C1 segment of cervical spinal cord (tissue), 14 donors: ENCODE results near the gene POLQ.
"Not testable (repeated sequence)": the region's sequence is repeated elsewhere in the genome, so short reads cannot be mapped to it uniquely, and the experiment has no call there.

Experiments used
- DNase-seq, 14 donors: peaks; one replicate each; lab custom pipeline; 2025; lab: John Stamatoyannopoulos, UW

POLQ gene

GRCh38 chr3:121545574-121546455, at the start of gene POLQ:
TSS of gene POLQ (minus strand) at chr3:121545988. CDS start at chr3:121545877, 111 bp downstream.
- DNase-seq, result peak in 13 of 14 donors; percentile 30 to 89 (median 80)

- DNase-seq, result no peak
Observed at GRCh38 chr3:121594850-121595249, 49.1 kb upstream of the POLQ start.

GRCh38 chr3:121593806-121594205, 48.0 kb upstream of the POLQ start:
- not testable (repeated sequence) for DNase-seq

- DNase-seq, result no peak
Observed at GRCh38 chr3:121592856-121593702, 47.3 kb upstream of the POLQ start, which contains the start of gene FBXO40. TSS of gene FBXO40 (plus strand) at chr3:121593379. CDS start at chr3:121620576, 27,197 bp downstream.

GRCh38 chr3:121584418-121584817, 38.6 kb upstream of the POLQ start:
- no peak for DNase-seq

GRCh38 chr3:121581691-121582090, 35.9 kb upstream of the POLQ start:
- DNase-seq, result no peak

- no peak for DNase-seq
Observed at GRCh38 chr3:121574449-121574848, 28.7 kb upstream of the POLQ start.

GRCh38 chr3:121567649-121568048, 21.9 kb upstream of the POLQ start, which contains the start of gene ARGFX:
TSS of gene ARGFX (plus strand) at chr3:121567949. CDS start at chr3:121570714, 2,765 bp downstream.
- no peak for DNase-seq

GRCh38 chr3:121566773-121567172, 21.0 kb upstream of the POLQ start:
- no peak for DNase-seq

GRCh38 chr3:121562148-121562547, 16.4 kb upstream of the POLQ start:
- no peak for DNase-seq

- DNase-seq, result no peak
Observed at GRCh38 chr3:121557426-121557934, 11.7 kb upstream of the POLQ start.

- DNase-seq, result no peak
Observed at GRCh38 chr3:121552797-121553196, 7.0 kb upstream of the POLQ start.

- DNase-seq, result peak in 6 of 14 donors; percentile 1 to 17 (median 6)
Observed at GRCh38 chr3:121552379-121552778, 6.6 kb upstream of the POLQ start.

GRCh38 chr3:121545049-121545573, 677 bp downstream of the POLQ start:
- DNase-seq, result no peak

- no peak for DNase-seq
Observed at GRCh38 chr3:121542924-121543323, 2.9 kb downstream of the POLQ start.

GRCh38 chr3:121531269-121531668, 14.5 kb downstream of the POLQ start:
- no peak for DNase-seq

- DNase-seq, result peak in 1 of 14 donors; percentile 4
Observed at GRCh38 chr3:121529308-121529707, 16.5 kb downstream of the POLQ start.

GRCh38 chr3:121520510-121520909, 25.3 kb downstream of the POLQ start:
- DNase-seq, result no peak

GRCh38 chr3:121517953-121518655, 27.7 kb downstream of the POLQ start:
- no peak for DNase-seq

GRCh38 chr3:121515862-121516261, 29.9 kb downstream of the POLQ start:
- no peak for DNase-seq

GRCh38 chr3:121515313-121515712, 30.5 kb downstream of the POLQ start:
- no peak for DNase-seq
